Measurements from ENCODE around the gene ERN2. TPM values are rescaled to one million over a fixed set of nuclear protein-coding genes. Genes with fewer than 3 reads are reported as not detected.

Gene ERN2
- total and polyA plus RNA-seq, 2 of the 13 experiments (the other 11 are each of a cell fraction or from before 2014, with no cell fraction given), result 2.2 to 3.5 TPM

- TF ChIP-seq HNF1B (CRISPR knock-in tag; IDR thresholded peaks at IDR 0.05) (peak; percentile 96), HNRNPLL (IDR thresholded peaks at IDR 0.05; ENCODE audit: low read depth, low read length, poor library complexity, severe bottlenecking) (peak; percentile 94), NFKB2 (CRISPR knock-in tag; IDR thresholded peaks at IDR 0.05; ENCODE audit: borderline replicate concordance) (peak; percentile 99), ZNF329 (CRISPR knock-in tag; IDR thresholded peaks at IDR 0.05; ENCODE audit: low read depth) (peak; percentile 81), RFX3 (CRISPR knock-in tag; IDR thresholded peaks at IDR 0.05) (no peak), MAX (IDR thresholded peaks at IDR 0.05) (peak; percentile 96), ZBTB8A (CRISPR knock-in tag; IDR thresholded peaks at IDR 0.05; ENCODE audit: borderline replicate concordance, low read depth) (peak; percentile 89), BRD4 (CRISPR knock-in tag; IDR thresholded peaks at IDR 0.05) (peak; percentile 97), SP140L (CRISPR knock-in tag; IDR thresholded peaks at IDR 0.05; ENCODE audit: borderline replicate concordance) (no peak), ZNF614 (CRISPR knock-in tag; IDR thresholded peaks at IDR 0.05; ENCODE audit: borderline replicate concordance) (peak; percentile 71; the same call in 1 of the 2 replicates), ZFP41 (CRISPR knock-in tag; IDR thresholded peaks at IDR 0.05; ENCODE audit: borderline replicate concordance) (no peak; the same call in 1 of the 2 replicates), PLRG1 (conservative IDR thresholded peaks at IDR 0.05) (no peak), ZNF562 (CRISPR knock-in tag; IDR thresholded peaks at IDR 0.05; ENCODE audit: borderline replicate concordance) (no peak), PITX1 (CRISPR knock-in tag; IDR thresholded peaks at IDR 0.05) (peak; percentile 86), ZNF282 (IDR thresholded peaks at IDR 0.05; ENCODE audit: partially characterized antibody) (no peak), ZNF12 (CRISPR knock-in tag; IDR thresholded peaks at IDR 0.05) (peak; percentile 55; the same call in 1 of the 2 replicates), BCLAF1 (IDR thresholded peaks at IDR 0.05) (no peak), ARNT (IDR thresholded peaks at IDR 0.05) (no peak), HNRNPH1 (optimal IDR thresholded peaks at IDR 0.05; ENCODE audit: low read depth, low read length) (no peak), NPAS2 (CRISPR knock-in tag; IDR thresholded peaks at IDR 0.05; ENCODE audit: borderline replicate concordance) (no peak), ZBTB46 (CRISPR knock-in tag; IDR thresholded peaks at IDR 0.05; ENCODE audit: borderline replicate concordance) (peak; percentile 98), ZNF121 (CRISPR knock-in tag; IDR thresholded peaks at IDR 0.05) (no peak; the same call in 1 of the 2 replicates), ZNF432 (CRISPR knock-in tag; IDR thresholded peaks at IDR 0.05; ENCODE audit: borderline replicate concordance) (no peak)
Observed at GRCh38 chr16:23640931-23641765, 71.9 kb downstream of the ERN2 start, which contains the start of the genes DCTN5 and PALB2 (continued).

Measured in HepG2 (cell line).